Common myeloid progenitor, CD34-positive (primary cell): Measurements from ENCODE around the gene TTLL5.

Experiments used
- CTCF ChIA-PET: fragments of 350-600 bp; sonication (Branson Sonifier 250); formaldehyde crosslinking; loops from one replicate; lab custom pipeline; 2021; ENCODE audit warnings: antibody characterized with exemption; lab: Charles Lee
- POLR2A ChIA-PET: fragments of 350-600 bp; sonication (Branson Sonifier 250); formaldehyde crosslinking; loops from one replicate; lab custom pipeline; 2021; ENCODE audit warnings: antibody characterized with exemption; lab: Charles Lee
- DNase-seq, 3 donors: peaks; one replicate each; pipeline versions ENCODE4 v3.0.0 to v3.0.0-alpha.2; 2013
- H3K27ac ChIP-seq, 2 experiments: 1 replicate in 1 of 2; 2 replicates in 1 of 2; pipeline ENCODE4 v1.7.0; 2013; ENCODE audit warnings: inconsistent platforms in 2 of 2, low read length in 2 of 2, mild to moderate bottlenecking in 2 of 2, low read depth in 1 of 2, moderate library complexity in 1 of 2; ENCODE audit not compliant: severe bottlenecking in 2 of 2, insufficient read depth in 1 of 2, poor library complexity in 1 of 2
- H3K27me3 ChIP-seq, 5 experiments: replicated peaks in 2 of 5; 1 replicate in 3 of 5; 2 replicates in 2 of 5; pipeline versions ENCODE4 v1.6.1 to v1.7.0; 2013; ENCODE audit warnings: low read length in 4 of 5, mild to moderate bottlenecking in 2 of 5, moderate library complexity in 2 of 5, inconsistent platforms in 1 of 5; ENCODE audit not compliant: insufficient read depth in 5 of 5, control insufficient read depth in 4 of 5
- H3K36me3 ChIP-seq, 4 experiments: 1 replicate in 2 of 4; 2 replicates in 2 of 4; pipeline versions ENCODE4 v1.6.1 to v1.7.0; 2013; ENCODE audit warnings: low read length in 3 of 4, control low read depth in 1 of 4, mild to moderate bottlenecking in 1 of 4; ENCODE audit not compliant: control insufficient read depth in 4 of 4, insufficient read depth in 4 of 4
- H3K4me1 ChIP-seq, 4 experiments: 1 replicate in 3 of 4; 2 replicates in 1 of 4; pipeline versions ENCODE4 v1.6.1 to v1.7.1; 2013; ENCODE audit warnings: low read length in 3 of 4, mild to moderate bottlenecking in 3 of 4, control low read depth in 1 of 4, inconsistent platforms in 1 of 4, moderate library complexity in 1 of 4; ENCODE audit not compliant: control insufficient read depth in 4 of 4, insufficient read depth in 4 of 4; ENCODE audit errors: control extremely low read depth in 1 of 4
- H3K4me3 ChIP-seq, 7 experiments: 1 replicate in 4 of 7; 2 replicates in 3 of 7; pipeline versions ENCODE4 v1.5.1 to v1.7.0; 2013; ENCODE audit warnings: mild to moderate bottlenecking in 7 of 7, low read length in 6 of 7, moderate library complexity in 6 of 7, inconsistent platforms in 2 of 7, low read depth in 2 of 7, control low read depth in 1 of 7; ENCODE audit not compliant: insufficient read depth in 4 of 7, control insufficient read depth in 1 of 7; ENCODE audit errors: extremely low read depth in 1 of 7
- H3K9me3 ChIP-seq, 5 experiments: 1 replicate in 4 of 5; 2 replicates in 1 of 5; pipeline versions ENCODE4 v1.6.1 to v1.7.1; 2013; ENCODE audit warnings: low read length in 4 of 5, mild to moderate bottlenecking in 2 of 5, inconsistent platforms in 1 of 5, low read depth in 1 of 5, moderate library complexity in 1 of 5; ENCODE audit not compliant: control insufficient read depth in 4 of 5, insufficient read depth in 2 of 5; ENCODE audit errors: control extremely low read depth in 1 of 5
- WGBS: methylation state at CpG from one replicate; pipeline ENCODE4 v1.1.5; 2013; ENCODE audit not compliant: insufficient coverage; 5-methylcytosine and 5-hydroxymethylcytosine counted together

TTLL5 gene

GRCh38 chr14:75944607-75945241, 283.7 kb downstream of the TTLL5 start:
- H3K27ac ChIP-seq = no peak overlapping the region
- H3K27me3 ChIP-seq = no peaks in the 10 kb centered on the region
- H3K4me1 ChIP-seq = no peaks in the 10 kb centered on the region
- no peak for DNase-seq
- H3K4me3 ChIP-seq = no peak overlapping the region
- CTCF ChIA-PET = no interaction called here
- H3K9me3 ChIP-seq = no peaks in the 10 kb centered on the region
- 92% methylated on average over 2 of the region's 4 CpGs for WGBS
- POLR2A ChIA-PET = no interaction called here
- peaks cover 3 to 15% (median 5%) of the 10 kb centered on the region in 4 experiments for H3K36me3 ChIP-seq

DNA sequence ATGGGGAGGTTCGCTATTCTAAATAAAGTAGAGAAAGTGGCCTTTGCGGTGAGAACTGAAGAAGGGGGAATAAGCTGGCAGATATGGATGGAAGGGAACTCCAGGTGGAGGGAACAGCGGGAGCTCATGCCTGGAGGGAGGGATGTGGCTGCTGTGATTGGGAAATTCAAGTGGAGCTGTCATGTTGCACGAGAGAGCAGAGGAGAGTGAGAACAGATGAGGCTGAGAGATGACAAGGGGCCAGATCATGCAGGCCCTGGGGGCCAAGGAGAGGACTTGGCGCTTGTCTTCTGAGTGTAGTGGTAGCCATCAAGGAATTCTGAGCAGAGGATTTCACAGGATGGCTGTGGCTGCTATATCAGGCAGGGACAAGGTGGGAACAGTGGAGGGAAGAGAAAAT, 285.7 kb downstream of the TTLL5 start:
- ChIA-PET POLR2A (no interaction called here), CTCF (no interaction called here)
- Histone ChIP-seq H3K4me3 (no peak overlapping the region), H3K27ac (no peak overlapping the region), H3K27me3 (no peaks in the 10 kb centered on the region), H3K9me3 (no peaks in the 10 kb centered on the region), H3K36me3 (peaks cover 0 to 15% (median 5%) of the 10 kb centered on the region in 4 experiments), H3K4me1 (no peaks in the 10 kb centered on the region)
- WGBS = 98% methylated on average over 5 of the region's 5 CpGs
- no peak for DNase-seq

GRCh38 chr14:75952489-75952888, 291.4 kb downstream of the TTLL5 start:
- H3K4me1 ChIP-seq = no peaks in the 10 kb centered on the region
- ChIA-PET POLR2A (no interaction called here), CTCF (no interaction called here)
- no peaks in the 10 kb centered on the region for H3K9me3 ChIP-seq
- H3K27ac ChIP-seq = no peak overlapping the region
- peaks cover 0 to 11% (median 6%) of the 10 kb centered on the region in 4 experiments for H3K36me3 ChIP-seq
- H3K4me3 ChIP-seq = no peak overlapping the region
- WGBS = 100% methylated on average over 1 of the region's 3 CpGs
- no peak for DNase-seq
- H3K27me3 ChIP-seq = no peaks in the 10 kb centered on the region

- peaks cover 0 to 23% (median 7%) of the 10 kb centered on the region in 4 experiments for H3K36me3 ChIP-seq
- H3K27ac ChIP-seq = no peak overlapping the region
- POLR2A ChIA-PET = no interaction called here
- no peaks in the 10 kb centered on the region for H3K4me1 ChIP-seq
- WGBS = 96% methylated on average over 5 of the region's 9 CpGs
- CTCF ChIA-PET = no interaction called here
- no peak for DNase-seq
- no peaks in the 10 kb centered on the region for H3K9me3 ChIP-seq
- H3K27me3 ChIP-seq = no peaks in the 10 kb centered on the region
- H3K4me3 ChIP-seq = no peak overlapping the region
Observed at GRCh38 chr14:75959031-75959430, 298.0 kb downstream of the TTLL5 start.

DNA sequence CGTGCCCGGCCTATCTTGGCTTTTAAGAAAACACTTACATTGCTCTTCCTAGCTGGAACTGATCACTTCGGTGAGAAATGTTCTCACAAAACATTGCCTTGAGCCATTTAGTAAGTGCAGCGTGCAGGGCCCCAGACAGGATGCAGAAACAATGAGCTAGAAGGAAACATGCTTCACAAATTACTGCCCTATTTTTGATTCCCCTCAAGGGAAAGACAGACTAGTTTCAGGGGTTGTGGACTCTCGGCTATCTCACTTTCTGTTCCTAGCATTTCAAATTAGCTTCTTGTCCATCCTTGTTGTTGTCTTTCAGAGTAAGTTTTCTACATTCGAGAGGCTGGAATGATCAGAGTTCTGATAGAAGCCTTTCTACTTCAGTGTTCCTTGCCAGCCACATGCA, 299.2 kb downstream of the TTLL5 start:
- H3K4me3 ChIP-seq = no peak overlapping the region
- POLR2A ChIA-PET = no interaction called here
- no peak overlapping the region for H3K27ac ChIP-seq
- H3K36me3 ChIP-seq = peaks cover 0 to 17% (median 4%) of the 10 kb centered on the region in 4 experiments
- DNase-seq = no peak
- H3K9me3 ChIP-seq = no peaks in the 10 kb centered on the region
- WGBS = 91% methylated on average over 6 of the region's 6 CpGs
- CTCF ChIA-PET = no interaction called here
- no peaks in the 10 kb centered on the region for H3K27me3 ChIP-seq
- H3K4me1 ChIP-seq = no peaks in the 10 kb centered on the region

GRCh38 chr14:75961662-75962061, 300.6 kb downstream of the TTLL5 start:
- Histone ChIP-seq H3K27ac (no peak overlapping the region), H3K9me3 (no peaks in the 10 kb centered on the region), H3K27me3 (no peaks in the 10 kb centered on the region), H3K4me3 (no peak overlapping the region), H3K4me1 (no peaks in the 10 kb centered on the region), H3K36me3 (peaks cover 0 to 17% (median 3%) of the 10 kb centered on the region in 4 experiments)
- ChIA-PET POLR2A (no interaction called here), CTCF (interaction anchor here (0.6 kb wide), 1 partner anchor 248 kb away, joined by 3 read pairs; no protein-coding TSS in a partner anchor)
- 100% methylated on average over 2 of the region's 3 CpGs for WGBS
- no peak for DNase-seq

GRCh38 chr14:75967866-75968265, 306.8 kb downstream of the TTLL5 start:
- Histone ChIP-seq H3K27ac (no peak overlapping the region), H3K4me1 (no peaks in the 10 kb centered on the region), H3K4me3 (no peak overlapping the region), H3K27me3 (no peaks in the 10 kb centered on the region), H3K9me3 (no peaks in the 10 kb centered on the region), H3K36me3 (peaks cover 0 to 6% (median 0%) of the 10 kb centered on the region in 4 experiments)
- DNase-seq = no peak
- WGBS = 100% methylated on average over 3 of the region's 3 CpGs
- POLR2A ChIA-PET = no interaction called here
- CTCF ChIA-PET = interaction anchor here (5.7 kb wide), 1 partner anchor 12 kb away, joined by 34 read pairs; the partner anchor contains the start of gene TGFB3
